22Rv1 (cell line): ENCODE data around the gene TBCEL.
A peak's percentile ranks its signal among the peaks of the same experiment; 100 is the strongest.

Experiments
- H3K27ac ChIP-seq: fragments of 450-650 bp; 2 replicates; pipeline ENCODE4 v1.5.1; 2017
- CTCF ChIP-seq: fragments of 450-650 bp; IDR thresholded peaks from 2 replicates; pipeline ENCODE4 v1.5.1; 2017; ENCODE audit warnings: mild to moderate bottlenecking
- ZFX ChIP-seq: fragments of 450-650 bp; IDR thresholded peaks from 2 replicates; pipeline ENCODE4 v1.6.1; 2017; ENCODE audit warnings: antibody characterized with exemption, borderline replicate concordance

The TBCEL gene

DNA sequence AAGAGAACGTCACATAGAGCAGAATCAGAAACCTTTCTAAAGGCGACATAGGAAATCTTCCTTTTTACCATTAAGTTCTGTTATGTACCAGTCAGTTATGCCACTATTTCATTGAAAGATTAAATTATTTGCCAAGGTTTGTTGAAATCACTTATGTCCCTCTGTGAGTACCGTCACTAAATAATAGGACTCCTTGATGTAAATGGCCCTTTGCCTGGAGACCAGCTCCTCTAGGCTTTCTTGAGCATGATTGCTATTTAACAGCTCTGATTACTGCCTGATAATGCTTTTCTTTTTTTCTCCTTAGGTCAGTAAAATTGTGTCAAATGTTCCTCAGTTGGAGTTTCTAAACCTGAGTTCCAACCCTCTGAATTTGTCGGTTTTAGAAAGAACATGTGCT, 29.3 kb downstream of the TBCEL start:
- TF ChIP-seq ZFX, result no peak
- no peak for TF ChIP-seq CTCF
- no peak overlapping the region for H3K27ac ChIP-seq

DNA sequence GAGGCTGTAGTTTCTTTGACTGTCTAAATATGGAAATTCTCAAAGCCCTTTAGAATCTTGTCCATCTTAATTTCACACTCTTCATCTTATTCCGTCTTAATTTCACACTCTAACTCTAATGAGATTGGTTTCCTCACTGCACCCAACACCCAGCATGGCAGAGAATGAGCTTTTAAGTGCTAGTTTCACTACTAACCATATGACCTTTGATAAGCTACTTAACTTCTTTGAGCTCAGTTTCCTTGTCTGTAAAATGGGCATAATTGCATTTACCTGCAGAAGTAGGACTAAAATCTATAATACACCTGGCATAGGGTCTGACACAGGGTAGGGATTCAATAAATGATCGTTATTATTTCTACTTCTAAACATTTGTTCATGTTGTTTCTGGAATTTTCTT, 30.4 kb downstream of the TBCEL start:
- TF ChIP-seq ZFX (no peak), CTCF (no peak)

GRCh38 chr11:121055076-121055475, 31.2 kb downstream of the TBCEL start:
- H3K27ac ChIP-seq, result no peak overlapping the region
- TF ChIP-seq ZFX, result no peak
- TF ChIP-seq CTCF, result no peak

More for the DNA sequence above, 30.4 kb downstream of the TBCEL start:
- no peak overlapping the region for H3K27ac ChIP-seq

DNA sequence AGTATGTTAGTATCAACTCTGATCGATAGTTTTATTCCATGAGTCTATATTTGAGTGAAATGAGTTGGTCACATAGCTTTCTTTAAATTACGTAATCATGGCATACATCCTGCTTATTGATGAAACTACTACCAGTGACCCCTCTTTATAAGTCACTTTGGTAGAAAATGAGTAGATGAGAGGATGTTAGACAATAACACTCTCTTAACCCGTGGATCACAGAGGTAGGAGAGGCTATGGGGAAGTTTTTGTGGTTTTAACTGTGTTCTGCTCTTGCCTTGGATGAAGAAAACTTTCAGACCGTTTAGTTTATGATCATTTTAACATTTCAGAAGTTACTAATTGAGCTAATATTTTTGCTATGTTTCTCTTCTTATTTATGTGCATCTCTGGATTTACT, 34.0 kb downstream of the TBCEL start:
- TF ChIP-seq CTCF, result no peak
- TF ChIP-seq ZFX, result no peak
- H3K27ac ChIP-seq, result no peak overlapping the region

GRCh38 chr11:121058941-121059340, 35.0 kb downstream of the TBCEL start:
- no peak overlapping the region for H3K27ac ChIP-seq
- TF ChIP-seq ZFX, result no peak

- TF ChIP-seq CTCF (no peak), ZFX (no peak)
- H3K27ac ChIP-seq, result no peak overlapping the region
Measured at GRCh38 chr11:121059605-121060004, 35.7 kb downstream of the TBCEL start.

DNA sequence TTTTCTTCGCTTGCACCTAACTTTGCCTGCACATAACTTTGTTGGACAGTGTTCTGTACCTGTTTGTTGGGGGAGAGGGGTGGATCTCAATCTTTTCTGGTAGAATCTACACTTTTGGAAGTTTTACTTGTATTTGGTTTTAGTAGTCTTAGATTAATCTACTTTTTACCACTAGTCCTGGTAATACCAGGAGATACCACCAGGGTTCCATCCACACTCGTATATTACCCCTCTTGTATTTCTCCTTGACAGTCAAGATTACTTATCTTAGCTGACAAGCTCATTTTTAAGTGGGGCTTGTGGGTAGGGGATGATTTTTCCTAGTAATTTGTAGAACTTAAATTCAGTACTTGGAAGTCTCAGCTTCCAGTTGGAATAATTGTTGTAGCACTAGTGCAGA, 39.8 kb downstream of the TBCEL start:
- peak; percentile 34 for TF ChIP-seq CTCF
- no peak for TF ChIP-seq ZFX
- H3K27ac ChIP-seq, result no peak overlapping the region

- TF ChIP-seq ZFX (no peak), CTCF (no peak)
- peak overlapping the region; percentile 62 for H3K27ac ChIP-seq
Measured at GRCh38 chr11:121066623-121067022, 42.7 kb downstream of the TBCEL start.
